ENCODE measurements around the gene DOCK4. TPM values are rescaled to one million over a fixed set of nuclear protein-coding genes. Genes with fewer than 3 reads are reported as not detected.

Gene DOCK4
- total and polyA plus RNA-seq, 2 of the 8 experiments (the other 6 are each of a cell fraction or from before 2014, with no cell fraction given) = 5.1 to 23.6 TPM

DNA sequence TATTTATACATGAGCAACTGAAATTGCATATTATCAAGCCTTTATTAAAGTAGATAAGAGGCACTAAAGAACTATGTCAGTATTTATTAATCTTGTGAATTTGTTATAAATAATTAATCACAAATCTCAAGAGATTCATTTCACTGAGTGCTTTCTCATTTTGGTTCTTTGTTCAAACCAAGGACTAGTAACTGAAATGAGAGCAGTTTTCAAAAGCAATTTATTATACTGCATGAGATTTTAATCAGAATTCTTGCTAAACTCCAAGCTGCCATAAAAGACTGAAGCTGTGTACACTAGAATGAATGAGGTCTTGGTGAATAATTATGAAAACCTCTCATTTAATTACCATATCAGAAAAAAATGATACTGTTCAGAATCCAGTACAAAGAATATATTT, 419.1 kb downstream of the DOCK4 start (continued):
- no peak for TF ChIP-seq CTBP2 (IDR thresholded peaks at IDR 0.05; ENCODE audit: borderline replicate concordance, insufficient read depth, insufficient read length, low read length)
- no peak for TF ChIP-seq PHF8 (conservative IDR thresholded peaks at IDR 0.05; ENCODE audit: low read depth, low read length)

Measured in H1 (cell line).